ENCODE data around the gene INHBC.

INHBC gene

DNA sequence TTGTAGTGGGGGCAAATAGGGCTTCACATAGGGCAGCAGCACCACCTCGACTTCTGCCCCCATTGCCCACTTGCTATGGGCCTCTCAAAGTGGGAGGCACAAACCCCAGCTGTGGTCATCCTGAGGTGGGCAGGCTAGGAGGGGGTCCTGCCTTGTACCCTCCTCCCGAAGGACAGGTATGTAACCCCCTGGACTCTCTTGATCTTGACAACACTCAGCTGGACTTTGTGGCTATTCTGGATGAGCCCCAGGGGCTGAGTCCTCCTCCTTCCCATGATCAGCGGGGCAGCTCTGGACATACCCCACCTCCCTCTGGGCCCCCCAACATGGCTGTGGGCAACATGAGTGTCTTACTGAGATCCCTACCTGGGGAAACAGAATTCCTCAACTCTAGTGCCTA is 37.1 kb downstream of the INHBC start:
- Histone ChIP-seq H3K4me1 (ENCODE audit: low read length) (peaks cover 3% of the 10 kb centered on the region; the same call in 1 of the 2 replicates), H3K79me2 (ENCODE audit: low read length) (no peaks in the 10 kb centered on the region), H3K27me3 (ENCODE audit: low read depth, low read length) (0 out of 2 replicates have a peak, but pooled peaks cover 3% of the 10 kb centered on the region), H3K36me3 (replicated peaks; ENCODE audit: low read depth, low read length) (no peaks in the 10 kb centered on the region), H3K9me3 (ENCODE audit: insufficient read depth, low read length) (no peaks in the 10 kb centered on the region), H4K20me1 (ENCODE audit: insufficient read depth, low read length) (no peaks in the 10 kb centered on the region), H3K4me2 (ENCODE audit: low read length) (no peak overlapping the region), H2AFZ (ENCODE audit: low read depth, low read length) (no peak overlapping the region), H3K27ac (ENCODE audit: low read length) (no peak overlapping the region), H3K4me3 (ENCODE audit: low read length) (no peak overlapping the region), H3K9ac (ENCODE audit: low read length) (no peak overlapping the region)
- TF ChIP-seq, protein P1, sequence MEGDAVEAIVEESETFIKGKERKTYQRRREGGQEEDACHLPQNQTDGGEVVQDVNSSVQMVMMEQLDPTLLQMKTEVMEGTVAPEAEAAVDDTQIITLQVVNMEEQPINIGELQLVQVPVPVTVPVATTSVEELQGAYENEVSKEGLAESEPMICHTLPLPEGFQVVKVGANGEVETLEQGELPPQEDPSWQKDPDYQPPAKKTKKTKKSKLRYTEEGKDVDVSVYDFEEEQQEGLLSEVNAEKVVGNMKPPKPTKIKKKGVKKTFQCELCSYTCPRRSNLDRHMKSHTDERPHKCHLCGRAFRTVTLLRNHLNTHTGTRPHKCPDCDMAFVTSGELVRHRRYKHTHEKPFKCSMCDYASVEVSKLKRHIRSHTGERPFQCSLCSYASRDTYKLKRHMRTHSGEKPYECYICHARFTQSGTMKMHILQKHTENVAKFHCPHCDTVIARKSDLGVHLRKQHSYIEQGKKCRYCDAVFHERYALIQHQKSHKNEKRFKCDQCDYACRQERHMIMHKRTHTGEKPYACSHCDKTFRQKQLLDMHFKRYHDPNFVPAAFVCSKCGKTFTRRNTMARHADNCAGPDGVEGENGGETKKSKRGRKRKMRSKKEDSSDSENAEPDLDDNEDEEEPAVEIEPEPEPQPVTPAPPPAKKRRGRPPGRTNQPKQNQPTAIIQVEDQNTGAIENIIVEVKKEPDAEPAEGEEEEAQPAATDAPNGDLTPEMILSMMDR (IDR thresholded peaks at IDR 0.05; ENCODE audit: low read depth, low read length) = no peak
- no peak for TF ChIP-seq EZH2phosphoT487 (IDR thresholded peaks at IDR 0.05; ENCODE audit: low read depth)

DNA sequence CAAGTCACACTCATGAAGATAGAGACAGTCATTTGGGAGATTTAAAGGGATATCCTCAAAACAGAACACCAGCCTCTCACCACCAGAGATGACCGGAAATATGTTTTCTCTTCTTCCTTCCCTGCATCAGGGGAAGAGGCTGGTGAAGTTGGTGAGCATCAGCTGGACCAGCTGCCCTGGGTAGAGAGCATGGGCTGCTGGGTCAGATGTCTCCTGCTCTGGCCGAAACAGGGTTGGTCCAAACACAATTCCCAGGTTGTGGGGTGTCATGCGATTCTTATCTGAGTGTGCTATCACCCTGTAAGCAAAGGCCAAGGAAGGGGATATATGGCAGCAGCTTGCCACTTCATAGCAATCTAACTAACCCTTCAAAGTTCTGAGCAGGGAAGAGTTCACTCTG is 37.8 kb downstream of the INHBC start:
- Histone ChIP-seq H3K36me3 (replicated peaks; ENCODE audit: low read depth, low read length) (no peaks in the 10 kb centered on the region), H3K4me3 (ENCODE audit: low read length) (no peak overlapping the region), H3K27me3 (ENCODE audit: low read depth, low read length) (no peaks in the 10 kb centered on the region), H3K79me2 (ENCODE audit: low read length) (no peaks in the 10 kb centered on the region), H3K27ac (ENCODE audit: low read length) (no peak overlapping the region), H3K9ac (ENCODE audit: low read length) (no peak overlapping the region), H2AFZ (ENCODE audit: low read depth, low read length) (no peak overlapping the region), H3K4me1 (ENCODE audit: low read length) (peaks cover 10% of the 10 kb centered on the region), H4K20me1 (ENCODE audit: insufficient read depth, low read length) (no peaks in the 10 kb centered on the region), H3K9me3 (ENCODE audit: insufficient read depth, low read length) (no peaks in the 10 kb centered on the region), H3K4me2 (ENCODE audit: low read length) (no peak overlapping the region)
- no peak for TF ChIP-seq EZH2phosphoT487 (IDR thresholded peaks at IDR 0.05; ENCODE audit: low read depth)
- TF ChIP-seq, protein P1 (IDR thresholded peaks at IDR 0.05; ENCODE audit: low read depth, low read length) = no peak

GRCh38 chr12:57473392-57473791 is 38.8 kb downstream of the INHBC start:
- Histone ChIP-seq H4K20me1 (ENCODE audit: insufficient read depth, low read length) (no peaks in the 10 kb centered on the region), H3K4me3 (ENCODE audit: low read length) (no peak overlapping the region), H3K4me1 (ENCODE audit: low read length) (peaks cover 20% of the 10 kb centered on the region), H3K4me2 (ENCODE audit: low read length) (no peak overlapping the region), H3K9ac (ENCODE audit: low read length) (no peak overlapping the region), H3K9me3 (ENCODE audit: insufficient read depth, low read length) (no peaks in the 10 kb centered on the region), H2AFZ (ENCODE audit: low read depth, low read length) (no peak overlapping the region), H3K27me3 (ENCODE audit: low read depth, low read length) (no peaks in the 10 kb centered on the region), H3K27ac (ENCODE audit: low read length) (no peak overlapping the region), H3K36me3 (replicated peaks; ENCODE audit: low read depth, low read length) (no peaks in the 10 kb centered on the region), H3K79me2 (ENCODE audit: low read length) (no peaks in the 10 kb centered on the region)
- TF ChIP-seq EZH2phosphoT487 (IDR thresholded peaks at IDR 0.05; ENCODE audit: low read depth) = no peak
- TF ChIP-seq, protein P1 (IDR thresholded peaks at IDR 0.05; ENCODE audit: low read depth, low read length) = no peak

GRCh38 chr12:57473886-57474285 is 39.3 kb downstream of the INHBC start:
- TF ChIP-seq, protein P1 (IDR thresholded peaks at IDR 0.05; ENCODE audit: low read depth, low read length) = no peak
- no peak for TF ChIP-seq EZH2phosphoT487 (IDR thresholded peaks at IDR 0.05; ENCODE audit: low read depth)
- no peak overlapping the region for H3K27ac ChIP-seq (ENCODE audit: low read length)
- H3K9me3 ChIP-seq (ENCODE audit: insufficient read depth, low read length) = no peaks in the 10 kb centered on the region
- H2AFZ ChIP-seq (ENCODE audit: low read depth, low read length) = no peak overlapping the region
- H4K20me1 ChIP-seq (ENCODE audit: insufficient read depth, low read length) = no peaks in the 10 kb centered on the region
- H3K4me1 ChIP-seq (ENCODE audit: low read length) = peaks cover 23% of the 10 kb centered on the region
- no peaks in the 10 kb centered on the region for H3K27me3 ChIP-seq (ENCODE audit: low read depth, low read length)
- no peak overlapping the region for H3K9ac ChIP-seq (ENCODE audit: low read length)
- H3K36me3 ChIP-seq (replicated peaks; ENCODE audit: low read depth, low read length) = no peaks in the 10 kb centered on the region
- H3K79me2 ChIP-seq (ENCODE audit: low read length) = no peaks in the 10 kb centered on the region
- no peak overlapping the region for H3K4me2 ChIP-seq (ENCODE audit: low read length)
- no peak overlapping the region for H3K4me3 ChIP-seq (ENCODE audit: low read length)
